ENCODE results near the gene EME1. TPM values are rescaled to one million over a fixed set of nuclear protein-coding genes. Genes with fewer than 3 reads are reported as not detected.
"Not testable (repeated sequence)": the region's sequence is repeated elsewhere in the genome, so short reads cannot be mapped to it uniquely, and the experiment has no call there.

Gene EME1
- total RNA-seq, 1 experiment from 2014 or later, result 20.0 TPM

GRCh38 chr17:50332196-50332595 is 40.8 kb upstream of the EME1 start:
- H3K27ac ChIP-seq (ENCODE audit: low read length), result no peak overlapping the region
- BruUV-seq (replicated peaks), result no TSS peak
- POLR2A ChIA-PET (ENCODE audit: unreplicated experiment), result no interaction called here
- H4K20me1 ChIP-seq (ENCODE audit: low read length), result no peaks in the 10 kb centered on the region
- no peak overlapping the region for H3K4me2 ChIP-seq (ENCODE audit: low read length)
- DNase-seq (no peak), ATAC-seq (no peak)
- TF ChIP-seq CTCF (conservative IDR thresholded peaks at IDR 0.05; ENCODE audit: low read depth, low read length) (no peak), EZH2phosphoT487 (IDR thresholded peaks at IDR 0.05; ENCODE audit: borderline replicate concordance, low read length) (no peak), EZH2 (IDR thresholded peaks at IDR 0.05; ENCODE audit: low read length, unreplicated experiment) (no peak)
- H2AFZ ChIP-seq (ENCODE audit: low read length), result no peak overlapping the region
- H3K9ac ChIP-seq (ENCODE audit: low read length), result no peak overlapping the region
- no peaks in the 10 kb centered on the region for H3K9me2 ChIP-seq (replicated peaks; ENCODE audit: low read length)
- H3K79me2 ChIP-seq (ENCODE audit: low read length), result no peaks in the 10 kb centered on the region
- H3K9me3 ChIP-seq (ENCODE audit: low read length), result no peaks in the 10 kb centered on the region
- intact Hi-C loops (cut with micrococcal nuclease), result no loop called here
- H3K36me3 ChIP-seq (ENCODE audit: low read depth, low read length), result no peaks in the 10 kb centered on the region
- H3K27me3 ChIP-seq (ENCODE audit: low read length), result no peaks in the 10 kb centered on the region
- H3K4me3 ChIP-seq (ENCODE audit: low read length), result no peak overlapping the region
- CTCF ChIA-PET, result no interaction called here
- no peaks in the 10 kb centered on the region for H3F3A ChIP-seq (ENCODE audit: low read length, unreplicated experiment)
- H3K4me1 ChIP-seq (ENCODE audit: insufficient read depth, low read length), result peaks cover 12% of the 10 kb centered on the region

GRCh38 chr17:50333291-50334057 is 39.6 kb upstream of the EME1 start:
- H3K79me2 ChIP-seq (ENCODE audit: low read length); H3K4me2 ChIP-seq (ENCODE audit: low read length); H3K9ac ChIP-seq (ENCODE audit: low read length); DNase-seq; H4K20me1 ChIP-seq (ENCODE audit: low read length); H3K4me3 ChIP-seq (ENCODE audit: low read length); ATAC-seq; H2AFZ ChIP-seq (ENCODE audit: low read length); H3K9me3 ChIP-seq (ENCODE audit: low read length); BruUV-seq (replicated peaks); intact Hi-C loops (cut with micrococcal nuclease); H3F3A ChIP-seq (ENCODE audit: low read length, unreplicated experiment); H3K36me3 ChIP-seq (ENCODE audit: low read depth, low read length); CTCF ChIA-PET; H3K9me2 ChIP-seq (replicated peaks; ENCODE audit: low read length); H3K27ac ChIP-seq (ENCODE audit: low read length); H3K27me3 ChIP-seq (ENCODE audit: low read length): not testable (repeated sequence)
- peaks cover 20% of the 10 kb centered on the region for H3K4me1 ChIP-seq (ENCODE audit: insufficient read depth, low read length)
- POLR2A ChIA-PET (ENCODE audit: unreplicated experiment), result interaction anchor here (0.6 to 0.7 kb wide), 2 partner anchors 35 to 201 kb away, joined by 3 to 10 read pairs; no protein-coding TSS in a partner anchor

- Histone ChIP-seq H3K27ac (ENCODE audit: low read length) (no peak overlapping the region), H3K4me1 (ENCODE audit: insufficient read depth, low read length) (peaks cover 8% of the 10 kb centered on the region), H3K79me2 (ENCODE audit: low read length) (no peaks in the 10 kb centered on the region), H3K9ac (ENCODE audit: low read length) (no peak overlapping the region), H3K27me3 (ENCODE audit: low read length) (no peaks in the 10 kb centered on the region), H3K4me3 (ENCODE audit: low read length) (no peak overlapping the region), H4K20me1 (ENCODE audit: low read length) (no peaks in the 10 kb centered on the region), H3K9me2 (replicated peaks; ENCODE audit: low read length) (no peaks in the 10 kb centered on the region), H2AFZ (ENCODE audit: low read length) (no peak overlapping the region), H3K36me3 (ENCODE audit: low read depth, low read length) (no peaks in the 10 kb centered on the region), H3F3A (ENCODE audit: low read length, unreplicated experiment) (no peaks in the 10 kb centered on the region), H3K4me2 (ENCODE audit: low read length) (no peak overlapping the region), H3K9me3 (ENCODE audit: low read length) (no peaks in the 10 kb centered on the region)
- no TSS peak for BruUV-seq (replicated peaks)
- CTCF ChIA-PET, result no interaction called here
- intact Hi-C loops (cut with micrococcal nuclease), result no loop called here
- DNase-seq (peak; percentile 78), ATAC-seq (peak; percentile 97)
- no peak for TF ChIP-seq EZH2phosphoT487 (IDR thresholded peaks at IDR 0.05; ENCODE audit: borderline replicate concordance, low read length)
- TF ChIP-seq CTCF (conservative IDR thresholded peaks at IDR 0.05; ENCODE audit: low read depth, low read length), result no peak
- TF ChIP-seq EZH2 (IDR thresholded peaks at IDR 0.05; ENCODE audit: low read length, unreplicated experiment), result no peak
- POLR2A ChIA-PET (ENCODE audit: unreplicated experiment), result no interaction called here
These were observed 35.1 kb upstream of the EME1 start for GRCh38 chr17:50337956-50338355.
